Small intestine (tissue), 16 donors: Measurements from ENCODE around the gene PIGBOS1. TPM values are rescaled to one million over a fixed set of nuclear protein-coding genes. Genes with fewer than 3 reads are reported as not detected.

ENCODE experiments used
- DNase-seq, 2 donors: peaks; one replicate each; pipeline versions ENCODE4 v3.0.0 to v3.0.0-alpha.2; 2013
- FAIRE-seq: peaks from 2 replicates; lab custom pipeline; 2012; peaks lifted over from hg19 to GRCh38; lab: Jason Lieb, UNC
- H3K27ac ChIP-seq, 3 donors: one replicate each; pipeline ENCODE4 v1.5.1; 2013; ENCODE audit warnings: low read length in 2 of 3, mild to moderate bottlenecking in 2 of 3, control low read depth in 1 of 3, inconsistent platforms in 1 of 3, low read depth in 1 of 3, moderate library complexity in 1 of 3
- H3K27me3 ChIP-seq, 3 donors: one replicate each; pipeline ENCODE4 v1.6.1; 2013; ENCODE audit warnings: low read length in 3 of 3, inconsistent platforms in 1 of 3; ENCODE audit not compliant: control insufficient read depth in 3 of 3, insufficient read depth in 3 of 3
- H3K36me3 ChIP-seq, 3 donors: one replicate each; pipeline ENCODE4 v1.6.1; 2013; ENCODE audit warnings: low read length in 3 of 3, inconsistent platforms in 1 of 3, low read depth in 1 of 3, mild to moderate bottlenecking in 1 of 3, moderate library complexity in 1 of 3; ENCODE audit not compliant: control insufficient read depth in 3 of 3, insufficient read depth in 2 of 3
- H3K4me1 ChIP-seq, 3 donors: one replicate each; pipeline ENCODE4 v1.6.1; 2013; ENCODE audit warnings: low read length in 2 of 3, inconsistent platforms in 1 of 3, low read depth in 1 of 3, mild to moderate bottlenecking in 1 of 3, moderate library complexity in 1 of 3; ENCODE audit not compliant: control insufficient read depth in 3 of 3, insufficient read depth in 2 of 3
- H3K4me3 ChIP-seq, 3 donors: one replicate each; pipeline ENCODE4 v1.5.1; 2013; ENCODE audit warnings: low read length in 3 of 3, control low read depth in 1 of 3, inconsistent platforms in 1 of 3, low read depth in 1 of 3, mild to moderate bottlenecking in 1 of 3, moderate library complexity in 1 of 3
- H3K9me3 ChIP-seq, 2 donors: one replicate each; pipeline ENCODE4 v1.6.1; 2013; ENCODE audit warnings: low read depth in 1 of 2, low read length in 1 of 2; ENCODE audit not compliant: control insufficient read depth in 2 of 2, insufficient read depth in 1 of 2
- WGBS, 3 donors: extraction: QIAGEN DNeasy Blood & Tissue Kit; methylation state at CpG; one replicate each; pipeline ENCODE4 v1.1.7; 2013; 5-methylcytosine and 5-hydroxymethylcytosine counted together
- long read RNA-seq, 10 donors: transcript quantifications; one replicate each; lab custom pipeline, GENCODE V29; 2026
- polyA plus RNA-seq, 4 donors: library from polyadenylated mRNA; stranded (reverse) in 3 of 4; unstranded in 1 of 4; fragments of 200-250 nt in 3 of 4; fragments of 120-200 nt in 1 of 4; gene quantifications; one replicate each; pipeline versions ENCODE4 v1.2.1 to v1.2.3, GENCODE V29; 2013
- donor health status: healthy with polysubstance abuse.
- donor health status: control.
- donor health status: control.
- donor health status: Bipolar disorder and iron deficiency.
- donor health status: healthy.

The PIGBOS1 gene
- 10 to 100 TPM; 18.7 to 23.2 (median 20.8) TPM for polyA plus RNA-seq
- long read RNA-seq, donor 1: 0 reads
- long read RNA-seq, donor 2, partial matches to known transcripts: 0 of 2 reads
- long read RNA-seq, donor 2, other reads (novel, unspliced or antisense): 0 of 2 reads
- long read RNA-seq, donor 3, partial matches to known transcripts: 0 of 4 reads
- long read RNA-seq, donor 3, other reads (novel, unspliced or antisense): 0 of 4 reads
- long read RNA-seq, donor 4, partial matches to known transcripts: 0 of 1 reads
- long read RNA-seq, donor 4, other reads (novel, unspliced or antisense): 0 of 1 reads
- long read RNA-seq, donor 5, partial matches to known transcripts: 0 of 2 reads
- long read RNA-seq, donor 5, other reads (novel, unspliced or antisense): 0 of 2 reads
- long read RNA-seq, donor 6, transcript PIGBOS1-201 (2 exons, 866 nt): major isoform, 5 of 6 reads
- long read RNA-seq, donor 6, partial matches to known transcripts: 0 of 6 reads
- long read RNA-seq, donor 6, other reads (novel, unspliced or antisense): 0 of 6 reads
- long read RNA-seq, donor 7, transcript PIGBOS1-201 (2 exons, 866 nt): major isoform, 6 of 12 reads
- long read RNA-seq, donor 7, transcript PIGBOS1-203 (2 exons, 801 nt): major isoform, 6 of 12 reads
- long read RNA-seq, donor 7, partial matches to known transcripts: 0 of 12 reads
- long read RNA-seq, donor 7, other reads (novel, unspliced or antisense): 0 of 12 reads
- long read RNA-seq, donor 8: 0 reads
- long read RNA-seq, donor 9, partial matches to known transcripts: 0 of 3 reads
- long read RNA-seq, donor 9, other reads (novel, unspliced or antisense): 0 of 3 reads
- long read RNA-seq, donor 10, partial matches to known transcripts: 10 of 11 reads
- long read RNA-seq, donor 10, other reads (novel, unspliced or antisense): 0 of 11 reads

- Histone ChIP-seq H3K4me1 (peaks cover 0 to 5% (median 0%) of the 10 kb centered on the region in 3 donors), H3K4me3 (peak within 1 kb of the TSS; percentile 66 to 100 (median 78)), H3K36me3 (peaks cover 0 to 2% (median 2%) of the 10 kb centered on the region in 3 donors), H3K27ac (peak within 1 kb of the TSS; percentile 86 to 97 (median 94)), H3K27me3 (no peaks in the 10 kb centered on the region), H3K9me3 (no peaks in the 10 kb centered on the region)
- peak; percentile 87 to 95 for DNase-seq
- no peak for FAIRE-seq
- WGBS, 3 donors: 0 to 1% (median 0%) methylated on average over 49 of the region's 49 CpGs
Measured at GRCh38 chr15:55318588-55319494, at the start of gene PIGBOS1, which contains the start of gene PIGB. Gene PIGBOS1 (minus strand): TSS chr15:55319123. CDS start chr15:55317792, 1,331 bp downstream. Gene PIGB (plus strand): TSS chr15:55319222. CDS start chr15:55319251, 29 bp downstream.

- no peak for FAIRE-seq
Measured at GRCh38 chr15:55366981-55367380, 48.1 kb upstream of the PIGBOS1 start.

GRCh38 chr15:55362641-55363040 lies 43.7 kb upstream of the PIGBOS1 start:
- no peak for FAIRE-seq
- Histone ChIP-seq H3K4me1 (no peaks in the 10 kb centered on the region), H3K9me3 (no peaks in the 10 kb centered on the region), H3K27ac (no peak overlapping the region), H3K36me3 (peaks cover 3 to 5% (median 4%) of the 10 kb centered on the region in 3 donors), H3K27me3 (no peaks in the 10 kb centered on the region), H3K4me3 (no peak overlapping the region)
- WGBS, 3 donors: 98 to 100% (median 98%) methylated on average over 2 of the region's 2 CpGs
- DNase-seq: no peak

More at GRCh38 chr15:55366981-55367380, 48.1 kb upstream of the PIGBOS1 start:
- no peak overlapping the region for H3K27ac ChIP-seq
- WGBS, 3 donors: 71 to 94% (median 74%) methylated on average over 1 of the region's 1 CpG
- H3K27me3 ChIP-seq: no peaks in the 10 kb centered on the region
- no peaks in the 10 kb centered on the region for H3K9me3 ChIP-seq
- H3K4me1 ChIP-seq: no peaks in the 10 kb centered on the region
- no peak overlapping the region for H3K4me3 ChIP-seq
- H3K36me3 ChIP-seq: peaks cover 1 to 5% (median 4%) of the 10 kb centered on the region in 3 donors
- DNase-seq: no peak

GRCh38 chr15:55361048-55361447 lies 42.1 kb upstream of the PIGBOS1 start:
- DNase-seq: no peak
- no peak overlapping the region for H3K4me3 ChIP-seq
- WGBS, 3 donors: 93 to 99% (median 96%) methylated on average over 10 of the region's 10 CpGs

GRCh38 chr15:55360256-55360655 lies 41.3 kb upstream of the PIGBOS1 start:
- H3K4me1 ChIP-seq: no peaks in the 10 kb centered on the region
- H3K27ac ChIP-seq: no peak overlapping the region
- H3K27me3 ChIP-seq: no peaks in the 10 kb centered on the region
- FAIRE-seq: no peak
- WGBS, 3 donors: 70 to 90% (median 80%) methylated on average over 6 of the region's 6 CpGs
- H3K4me3 ChIP-seq: no peak overlapping the region
- H3K9me3 ChIP-seq: no peaks in the 10 kb centered on the region
- peaks cover 3 to 10% (median 4%) of the 10 kb centered on the region in 3 donors for H3K36me3 ChIP-seq
- no peak for DNase-seq

More at GRCh38 chr15:55361048-55361447, 42.1 kb upstream of the PIGBOS1 start:
- Histone ChIP-seq H3K27me3 (no peaks in the 10 kb centered on the region), H3K9me3 (no peaks in the 10 kb centered on the region), H3K27ac (no peak overlapping the region), H3K4me1 (no peaks in the 10 kb centered on the region), H3K36me3 (peaks cover 3 to 10% (median 4%) of the 10 kb centered on the region in 3 donors)
- FAIRE-seq: no peak

- H3K4me1 ChIP-seq: no peaks in the 10 kb centered on the region
- H3K27me3 ChIP-seq: no peaks in the 10 kb centered on the region
- no peak for FAIRE-seq
- no peak for DNase-seq
- no peak overlapping the region for H3K27ac ChIP-seq
- H3K9me3 ChIP-seq: no peaks in the 10 kb centered on the region
- no peak overlapping the region for H3K4me3 ChIP-seq
- peaks cover 0 to 8% (median 4%) of the 10 kb centered on the region in 3 donors for H3K36me3 ChIP-seq
Measured at GRCh38 chr15:55358471-55358870, 39.5 kb upstream of the PIGBOS1 start.

- FAIRE-seq: no peak
Measured at GRCh38 chr15:55357774-55358173, 38.9 kb upstream of the PIGBOS1 start.

More at GRCh38 chr15:55357774-55358173, 38.9 kb upstream of the PIGBOS1 start:
- Histone ChIP-seq H3K27me3 (no peaks in the 10 kb centered on the region), H3K27ac (no peak overlapping the region), H3K9me3 (no peaks in the 10 kb centered on the region), H3K36me3 (peaks cover 0 to 8% (median 4%) of the 10 kb centered on the region in 3 donors), H3K4me3 (no peak overlapping the region), H3K4me1 (no peaks in the 10 kb centered on the region)
- DNase-seq: no peak
- 97 to 100% (median 99%) methylated on average over 2 of the region's 2 CpGs for WGBS, 3 donors
